Testis (tissue), 3 donors: Measurements from ENCODE around the gene NRG2. TPM values are rescaled to one million over a fixed set of nuclear protein-coding genes. Genes with fewer than 3 reads are reported as not detected.
A peak's percentile ranks its signal among the peaks of the same experiment; 100 is the strongest.

Source experiments
- DNase-seq: peaks from one replicate; pipeline ENCODE4 v3.0.0-alpha.2; 2019
- H3K27ac ChIP-seq, 2 donors: fragments of 200-600 bp; sonication (generic); one replicate each; pipeline ENCODE4 v1.5.1; 2019
- H3K27me3 ChIP-seq: fragments of 200-600 bp; sonication (generic); one replicate; pipeline ENCODE4 v1.5.1; 2019
- H3K36me3 ChIP-seq: fragments of 200-600 bp; sonication (generic); one replicate; pipeline ENCODE4 v1.5.1; 2017; ENCODE audit warnings: low read depth; ENCODE audit errors: missing control alignments
- H3K4me1 ChIP-seq: fragments of 200-600 bp; sonication (generic); one replicate; pipeline ENCODE4 v1.5.1; 2019
- H3K4me3 ChIP-seq, 2 donors: fragments of 200-600 bp; sonication (generic); one replicate each; pipeline ENCODE4 v1.5.1; 2017 to 2019
- H3K9me3 ChIP-seq: fragments of 200-600 bp; sonication (generic); one replicate; pipeline ENCODE4 v1.5.1; 2017
- CTCF ChIP-seq, 3 experiments: fragments of 450-650 bp in 2 of 3; fragments of 200-600 bp in 1 of 3; sonication (generic) in 1 of 3; IDR thresholded peaks; one replicate each; pipeline ENCODE4 v1.5.1; 2016 to 2019; ENCODE audit warnings: antibody characterized with exemption in 3 of 3, mild to moderate bottlenecking in 2 of 3, moderate library complexity in 1 of 3
- POLR2A ChIP-seq: fragments of 450-650 bp; IDR thresholded peaks from one replicate; pipeline ENCODE4 v1.6.1; 2017; ENCODE audit warnings: antibody characterized with exemption, mild to moderate bottlenecking, moderate library complexity
- WGBS, 2 donors: methylation state at CpG; one replicate each; pipeline ENCODE4 v1.1.5; 2018; 5-methylcytosine and 5-hydroxymethylcytosine counted together
- intact Hi-C: fragments of 100-400 bp; cut with DNase I; formaldehyde crosslinking; loops from one replicate; pipeline ENCODE4 v1.15.1; 2023; ENCODE audit warnings: low total_unique reads
- polyA plus RNA-seq: library from polyadenylated mRNA; stranded (reverse); fragments of 350-450 nt; fragmentation: Illumina TruSeq; extraction: RNeasy Lipid Tissue Mini Kit (QIAGEN cat#74804); gene quantifications from one replicate; pipeline ENCODE4 v1.2.3, GENCODE V29; 2014; ENCODE audit warnings: low read depth, low replicate concordance; ENCODE audit not compliant: insufficient read depth
- total RNA-seq, 2 donors: library from RNA; depleted of rRNA; stranded (reverse); fragments of >200 nt; gene quantifications; one replicate each; pipeline ENCODE4 v1.2.3, GENCODE V29; 2016

Gene NRG2
- total and polyA plus RNA-seq, 3 donors from 2014 or later = 4.8 to 23.2 (median 13.0) TPM

- no peak for TF ChIP-seq POLR2A
- no peak for TF ChIP-seq CTCF (IDR thresholded peaks at IDR 0.05)
- Histone ChIP-seq H3K9me3 (no peaks in the 10 kb centered on the region), H3K36me3 (no peaks in the 10 kb centered on the region), H3K27ac (peak overlapping the region in 1 of 2 donors; percentile 69), H3K4me3 (no peak overlapping the region), H3K27me3 (no peaks in the 10 kb centered on the region), H3K4me1 (peaks cover 43% of the 10 kb centered on the region)
- intact Hi-C loops = loop anchor here (10.0 kb wide), 1 partner anchor 73 kb away; the partner anchor contains the start of gene PSD2
- no peak for DNase-seq
These were observed 175.5 kb downstream of the NRG2 start for GRCh38 chr5:139867581-139867980.

GRCh38 chr5:139867109-139867508 lies 176.0 kb downstream of the NRG2 start:
- H3K9me3 ChIP-seq = no peaks in the 10 kb centered on the region
- H3K4me1 ChIP-seq = peaks cover 47% of the 10 kb centered on the region
- no peak for DNase-seq
- H3K27ac ChIP-seq = no peak overlapping the region
- no peaks in the 10 kb centered on the region for H3K36me3 ChIP-seq
- 58 to 78% methylated on average over 2 of the region's 2 CpGs for WGBS, 2 donors
- TF ChIP-seq CTCF (IDR thresholded peaks at IDR 0.05) (no peak), POLR2A (no peak)
- intact Hi-C loops = loop anchor here (10.0 kb wide), 1 partner anchor 72 kb away; the partner anchor contains the start of gene PSD2
- H3K4me3 ChIP-seq = no peak overlapping the region
- H3K27me3 ChIP-seq = no peaks in the 10 kb centered on the region

- Histone ChIP-seq H3K27me3 (no peaks in the 10 kb centered on the region), H3K36me3 (no peaks in the 10 kb centered on the region), H3K9me3 (no peaks in the 10 kb centered on the region), H3K27ac (no peak overlapping the region), H3K4me3 (no peak overlapping the region), H3K4me1 (peaks cover 48% of the 10 kb centered on the region)
- DNase-seq = no peak
- WGBS, 2 donors = 78 to 79% methylated on average over 11 to 12 of the region's 12 CpGs
- TF ChIP-seq POLR2A (no peak), CTCF (IDR thresholded peaks at IDR 0.05) (no peak)
- intact Hi-C loops = loop anchor here (10.0 kb wide), 1 partner anchor 70 kb away; the partner anchor contains the start of gene PSD2
These were observed 178.2 kb downstream of the NRG2 start for GRCh38 chr5:139864716-139865483.

- H3K36me3 ChIP-seq = no peaks in the 10 kb centered on the region
- intact Hi-C loops = loop anchor here (10.0 kb wide), 1 partner anchor 69 kb away; the partner anchor contains the start of gene PSD2
- no peaks in the 10 kb centered on the region for H3K9me3 ChIP-seq
- 36 to 48% methylated on average over 5 of the region's 5 CpGs for WGBS, 2 donors
- H3K4me3 ChIP-seq = no peak overlapping the region
- peaks cover 39% of the 10 kb centered on the region for H3K4me1 ChIP-seq
- H3K27ac ChIP-seq = peak overlapping the region in 1 of 2 donors; percentile 61
- DNase-seq = peak; percentile 83
- no peaks in the 10 kb centered on the region for H3K27me3 ChIP-seq
- TF ChIP-seq CTCF (IDR thresholded peaks at IDR 0.05) = peak; percentile 70 to 91 (median 91)
- no peak for TF ChIP-seq POLR2A
These were observed 179.1 kb downstream of the NRG2 start for GRCh38 chr5:139863855-139864558.
